Measurements from ENCODE around the gene TNRC18. TPM values are rescaled to one million over a fixed set of nuclear protein-coding genes. Genes with fewer than 3 reads are reported as not detected.

Gene TNRC18
- total RNA-seq, 1 donor from 2014 or later, result 198 TPM

GRCh38 chr7:5394264-5395105, 29.1 kb downstream of the TNRC18 start:
- no peak for DNase-seq (ENCODE audit: extremely low spot score, unreplicated experiment)
- H3K4me3 Mint-ChIP-seq (ENCODE audit: unreplicated experiment), result no peak overlapping the region
- TF ChIP-seq, protein P1, sequence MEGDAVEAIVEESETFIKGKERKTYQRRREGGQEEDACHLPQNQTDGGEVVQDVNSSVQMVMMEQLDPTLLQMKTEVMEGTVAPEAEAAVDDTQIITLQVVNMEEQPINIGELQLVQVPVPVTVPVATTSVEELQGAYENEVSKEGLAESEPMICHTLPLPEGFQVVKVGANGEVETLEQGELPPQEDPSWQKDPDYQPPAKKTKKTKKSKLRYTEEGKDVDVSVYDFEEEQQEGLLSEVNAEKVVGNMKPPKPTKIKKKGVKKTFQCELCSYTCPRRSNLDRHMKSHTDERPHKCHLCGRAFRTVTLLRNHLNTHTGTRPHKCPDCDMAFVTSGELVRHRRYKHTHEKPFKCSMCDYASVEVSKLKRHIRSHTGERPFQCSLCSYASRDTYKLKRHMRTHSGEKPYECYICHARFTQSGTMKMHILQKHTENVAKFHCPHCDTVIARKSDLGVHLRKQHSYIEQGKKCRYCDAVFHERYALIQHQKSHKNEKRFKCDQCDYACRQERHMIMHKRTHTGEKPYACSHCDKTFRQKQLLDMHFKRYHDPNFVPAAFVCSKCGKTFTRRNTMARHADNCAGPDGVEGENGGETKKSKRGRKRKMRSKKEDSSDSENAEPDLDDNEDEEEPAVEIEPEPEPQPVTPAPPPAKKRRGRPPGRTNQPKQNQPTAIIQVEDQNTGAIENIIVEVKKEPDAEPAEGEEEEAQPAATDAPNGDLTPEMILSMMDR (IDR thresholded peaks at IDR 0.05), result no peak
- no peaks in the 10 kb centered on the region for H3K9me3 Mint-ChIP-seq (ENCODE audit: unreplicated experiment)
- peaks cover 18% of the 10 kb centered on the region for H3K36me3 Mint-ChIP-seq (ENCODE audit: unreplicated experiment)
- H3K27ac Mint-ChIP-seq (ENCODE audit: unreplicated experiment), result peak overlapping the region; percentile 19
- H3K27me3 Mint-ChIP-seq (ENCODE audit: unreplicated experiment), result no peaks in the 10 kb centered on the region
- H3K4me1 Mint-ChIP-seq (ENCODE audit: unreplicated experiment), result peaks cover 7% of the 10 kb centered on the region

GRCh38 chr7:5393748-5394147, 29.9 kb downstream of the TNRC18 start:
- H3K4me3 Mint-ChIP-seq (ENCODE audit: unreplicated experiment), result no peak overlapping the region
- peak overlapping the region; percentile 19 for H3K27ac Mint-ChIP-seq (ENCODE audit: unreplicated experiment)
- H3K27me3 Mint-ChIP-seq (ENCODE audit: unreplicated experiment), result no peaks in the 10 kb centered on the region
- H3K36me3 Mint-ChIP-seq (ENCODE audit: unreplicated experiment), result peaks cover 18% of the 10 kb centered on the region
- peaks cover 5% of the 10 kb centered on the region for H3K4me1 Mint-ChIP-seq (ENCODE audit: unreplicated experiment)
- no peak for DNase-seq (ENCODE audit: extremely low spot score, unreplicated experiment)
- TF ChIP-seq, protein P1 (IDR thresholded peaks at IDR 0.05), result no peak
- H3K9me3 Mint-ChIP-seq (ENCODE audit: unreplicated experiment), result no peaks in the 10 kb centered on the region

DNA sequence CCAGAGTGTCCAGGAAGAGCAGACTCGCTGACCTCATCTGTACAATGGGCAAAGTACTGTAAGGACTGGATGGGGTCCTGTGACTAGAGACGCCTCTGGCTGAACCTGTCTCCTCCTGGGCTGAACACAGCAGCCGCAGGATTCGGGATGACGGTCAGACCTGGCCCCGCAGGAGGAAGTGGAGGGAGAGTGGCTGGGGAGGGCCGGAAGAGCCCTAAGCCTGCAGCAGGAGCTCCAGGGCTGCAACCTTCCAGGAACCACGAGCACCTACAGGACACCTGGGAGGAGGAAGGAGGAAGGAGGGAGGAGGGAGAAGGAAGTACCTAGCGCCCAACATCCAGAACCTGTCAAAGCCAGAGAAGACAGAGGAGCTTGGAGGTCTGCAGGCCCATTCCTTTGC, 30.3 kb downstream of the TNRC18 start:
- H3K27ac Mint-ChIP-seq (ENCODE audit: unreplicated experiment), result no peak overlapping the region
- no peak for DNase-seq (ENCODE audit: extremely low spot score, unreplicated experiment)
- TF ChIP-seq, protein P1 (IDR thresholded peaks at IDR 0.05), result no peak
- H3K4me3 Mint-ChIP-seq (ENCODE audit: unreplicated experiment), result no peak overlapping the region
- H3K36me3 Mint-ChIP-seq (ENCODE audit: unreplicated experiment), result peaks cover 18% of the 10 kb centered on the region
- no peaks in the 10 kb centered on the region for H3K9me3 Mint-ChIP-seq (ENCODE audit: unreplicated experiment)
- H3K4me1 Mint-ChIP-seq (ENCODE audit: unreplicated experiment), result peaks cover 5% of the 10 kb centered on the region
- no peaks in the 10 kb centered on the region for H3K27me3 Mint-ChIP-seq (ENCODE audit: unreplicated experiment)

DNA sequence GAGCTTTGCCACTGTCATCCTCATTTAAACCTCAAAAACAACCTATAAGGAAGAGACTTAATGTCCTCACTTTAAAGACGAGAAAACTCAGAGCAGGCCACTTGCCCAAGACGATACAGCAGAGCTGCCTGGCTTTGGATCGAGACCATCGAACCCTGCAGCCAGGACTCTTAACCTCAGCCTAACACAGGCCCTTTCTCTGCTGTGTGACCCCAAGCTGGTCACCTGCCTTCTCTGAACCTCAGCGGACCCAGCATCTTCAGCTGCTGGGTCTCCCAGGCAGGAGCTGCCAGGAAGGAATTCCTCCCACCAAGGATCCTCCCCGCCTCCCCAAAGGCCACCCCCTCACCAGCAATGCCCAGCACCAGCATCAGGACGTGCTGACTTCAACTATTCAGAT, 32.7 kb downstream of the TNRC18 start:
- Mint-ChIP-seq H3K4me3 (ENCODE audit: unreplicated experiment) (no peak overlapping the region), H3K9me3 (ENCODE audit: unreplicated experiment) (no peaks in the 10 kb centered on the region), H3K27ac (ENCODE audit: unreplicated experiment) (no peak overlapping the region), H3K27me3 (ENCODE audit: unreplicated experiment) (no peaks in the 10 kb centered on the region), H3K4me1 (ENCODE audit: unreplicated experiment) (peaks cover 2% of the 10 kb centered on the region), H3K36me3 (ENCODE audit: unreplicated experiment) (peaks cover 22% of the 10 kb centered on the region)
- TF ChIP-seq, protein P1 (IDR thresholded peaks at IDR 0.05), result no peak
- no peak for DNase-seq (ENCODE audit: extremely low spot score, unreplicated experiment)

DNA sequence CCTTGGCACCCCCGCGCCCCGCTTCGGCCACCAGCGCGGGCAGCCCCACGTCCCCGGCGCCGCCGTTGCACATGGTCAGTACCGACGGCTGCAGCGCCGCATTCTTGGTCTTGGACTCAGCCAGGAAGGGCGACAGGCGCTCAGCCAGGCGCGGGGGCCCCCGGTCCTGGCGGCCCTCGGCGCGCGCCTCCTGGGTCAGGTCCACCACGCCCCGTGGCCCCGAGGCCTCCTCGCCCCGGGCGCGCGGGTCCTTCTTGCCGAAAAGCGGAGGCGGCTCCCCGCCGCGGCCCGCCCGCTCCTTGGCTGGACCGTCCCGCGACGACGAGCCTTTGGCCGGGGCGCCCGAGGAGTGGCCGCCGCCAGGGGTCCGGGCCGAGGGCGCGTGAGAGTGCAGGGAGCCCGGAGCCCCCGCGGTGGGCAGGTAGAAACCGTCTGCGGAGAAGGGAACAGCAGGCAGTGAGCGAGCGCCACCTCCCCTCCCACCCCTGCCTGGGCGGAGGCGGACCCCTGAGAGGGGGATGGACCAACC, 34.7 kb downstream of the TNRC18 start:
- Mint-ChIP-seq H3K27ac (ENCODE audit: unreplicated experiment) (no peak overlapping the region), H3K4me3 (ENCODE audit: unreplicated experiment) (no peak overlapping the region), H3K27me3 (ENCODE audit: unreplicated experiment) (no peaks in the 10 kb centered on the region), H3K4me1 (ENCODE audit: unreplicated experiment) (peaks cover 7% of the 10 kb centered on the region), H3K36me3 (ENCODE audit: unreplicated experiment) (peaks cover 23% of the 10 kb centered on the region), H3K9me3 (ENCODE audit: unreplicated experiment) (no peaks in the 10 kb centered on the region)
- DNase-seq (ENCODE audit: extremely low spot score, unreplicated experiment), result no peak
- TF ChIP-seq, protein P1 (IDR thresholded peaks at IDR 0.05), result no peak
